GM21786 (cell line): Measurements from ENCODE around the gene NBEAL2.
"Not testable (repeated sequence)": the region's sequence is repeated elsewhere in the genome, so short reads cannot be mapped to it uniquely, and the experiment has no call there.

Experiments used
- ATAC-seq: cut with Tn5 transposase; IDR thresholded peaks from one replicate; pipeline ENCODE4 v1.9.1; 2021; ENCODE audit not compliant: unreplicated experiment

NBEAL2 gene

DNA sequence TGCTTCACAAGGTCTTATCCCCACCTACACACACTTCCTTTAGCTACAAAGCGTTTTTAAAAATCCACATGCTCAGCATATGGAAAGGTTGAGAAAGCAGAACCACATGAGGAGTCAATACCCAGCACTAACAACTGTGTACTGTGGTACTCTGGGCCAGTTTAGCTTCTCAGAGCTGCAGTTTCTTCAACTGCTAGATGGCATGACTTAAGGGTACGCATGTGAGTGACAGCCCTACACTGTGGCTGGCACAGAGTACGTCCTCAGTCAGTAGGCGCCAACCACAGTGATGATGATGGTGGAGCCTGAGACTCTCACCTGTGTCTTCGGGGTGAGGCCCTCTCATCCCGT, 20.3 kb upstream of the NBEAL2 start:
- no peak for ATAC-seq

DNA sequence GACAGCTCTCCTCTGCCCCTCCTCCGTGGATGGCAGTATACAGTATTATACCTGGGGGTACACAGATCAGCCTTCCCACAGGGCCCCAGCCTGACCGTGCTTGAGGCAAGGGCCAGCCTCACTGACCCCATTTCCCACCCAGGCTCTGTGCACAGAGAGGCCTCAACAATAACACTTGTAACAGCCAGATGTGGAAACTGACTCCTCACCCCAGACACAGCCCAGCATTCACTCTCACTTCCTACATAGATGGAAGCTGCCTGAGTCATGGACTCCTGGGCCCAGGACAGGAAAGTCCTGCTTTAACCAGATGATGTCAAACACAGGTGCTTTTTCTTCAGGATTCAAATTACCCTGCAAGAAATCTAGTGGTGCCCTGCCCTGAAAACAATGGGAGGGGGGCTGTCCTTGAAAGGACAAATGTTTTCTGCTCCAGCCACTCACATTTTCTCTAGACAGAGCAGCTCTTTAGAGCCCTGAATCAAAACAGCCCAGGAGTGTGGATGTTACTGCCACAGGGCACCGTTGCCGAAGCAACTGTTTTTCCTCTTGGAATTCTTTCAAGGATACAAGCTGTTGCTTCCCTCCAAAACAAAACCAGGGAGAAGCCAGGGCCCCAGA, 19.3 kb upstream of the NBEAL2 start:
- ATAC-seq, result no peak

DNA sequence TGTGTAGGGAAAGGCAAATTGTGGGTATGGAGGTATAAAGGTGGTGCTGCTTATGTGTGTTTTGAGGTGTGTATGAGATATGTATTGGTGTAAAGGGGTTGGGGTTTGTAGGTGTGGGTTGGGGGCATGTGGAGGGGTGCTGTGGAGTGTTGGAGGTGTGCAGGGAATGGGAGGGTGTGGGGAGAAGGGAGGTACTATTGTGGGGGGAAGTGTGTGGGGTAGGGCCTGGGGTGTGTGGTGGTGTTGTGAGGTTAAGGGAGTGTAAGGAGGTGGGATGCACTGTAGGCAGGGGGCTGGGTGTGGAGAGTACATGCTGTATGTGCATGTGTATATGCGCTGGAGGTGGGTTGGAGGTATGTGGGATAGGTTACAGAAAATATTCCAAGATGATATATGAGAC, 18.6 kb upstream of the NBEAL2 start:
- no peak for ATAC-seq

DNA sequence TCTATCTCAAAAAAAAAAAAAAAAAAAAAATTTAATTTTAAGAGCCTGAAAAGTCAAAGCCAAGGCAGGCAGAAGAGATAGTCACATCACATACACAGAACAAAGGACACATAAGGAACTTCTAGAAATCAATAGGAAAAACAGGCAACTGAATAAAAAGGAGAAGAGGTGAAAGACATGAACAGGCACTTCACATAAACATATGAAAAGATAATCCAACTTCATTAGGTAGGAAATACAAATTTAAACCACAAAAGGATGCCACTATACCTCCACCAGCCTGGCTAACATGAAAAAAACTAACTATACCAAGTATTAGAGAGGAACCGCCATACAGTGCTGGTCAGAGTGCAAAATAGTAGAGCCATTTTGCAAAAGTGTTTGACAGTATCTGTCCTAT, 17.0 kb upstream of the NBEAL2 start:
- no peak for ATAC-seq

DNA sequence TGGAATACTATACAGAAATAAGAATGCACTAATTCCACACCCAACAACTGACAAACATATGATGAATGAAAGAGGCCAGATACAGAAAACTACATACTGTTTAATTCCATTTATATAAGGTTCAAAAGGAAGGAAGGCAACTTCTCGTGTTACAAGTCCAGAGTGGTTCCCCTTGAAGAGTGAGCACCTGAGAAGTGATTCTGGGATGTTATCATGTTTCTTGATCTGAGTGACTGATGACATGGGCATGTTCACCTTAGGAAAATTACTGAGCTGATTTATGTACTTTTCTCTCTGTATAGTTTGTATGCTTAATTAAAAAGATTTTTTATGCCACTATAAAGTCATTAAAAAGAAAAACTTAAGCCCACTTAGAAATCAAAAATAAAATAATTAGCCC, 16.5 kb upstream of the NBEAL2 start:
- ATAC-seq, result no peak

DNA sequence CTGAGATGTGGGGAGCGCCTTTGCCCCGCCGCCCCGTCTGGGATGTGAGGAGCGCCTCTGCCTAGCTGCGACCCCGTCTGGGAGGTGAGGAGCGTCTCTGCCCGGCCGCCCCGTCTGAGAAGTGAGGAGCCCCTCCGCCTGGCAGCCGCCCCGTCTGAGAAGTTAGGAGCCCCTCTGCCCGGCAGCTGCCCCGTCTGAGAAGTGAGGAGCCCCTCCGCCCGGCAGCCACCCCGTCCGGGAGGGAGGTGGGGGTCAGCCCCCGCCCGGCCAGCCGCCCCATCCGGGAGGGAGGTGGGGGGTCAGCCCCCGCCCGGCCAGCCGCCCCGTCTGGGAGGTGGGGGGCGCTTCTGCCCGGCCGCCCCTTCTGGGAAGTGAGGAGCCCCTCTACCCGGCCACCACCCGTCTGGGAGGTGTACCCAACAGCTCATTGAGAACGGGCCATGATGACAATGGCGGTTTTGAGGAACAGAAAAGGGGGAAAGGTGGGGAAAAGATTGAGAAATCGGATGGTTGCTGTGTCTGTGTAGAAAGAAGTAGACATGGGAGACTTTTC, 15.4 kb upstream of the NBEAL2 start:
- not testable (repeated sequence) for ATAC-seq

DNA sequence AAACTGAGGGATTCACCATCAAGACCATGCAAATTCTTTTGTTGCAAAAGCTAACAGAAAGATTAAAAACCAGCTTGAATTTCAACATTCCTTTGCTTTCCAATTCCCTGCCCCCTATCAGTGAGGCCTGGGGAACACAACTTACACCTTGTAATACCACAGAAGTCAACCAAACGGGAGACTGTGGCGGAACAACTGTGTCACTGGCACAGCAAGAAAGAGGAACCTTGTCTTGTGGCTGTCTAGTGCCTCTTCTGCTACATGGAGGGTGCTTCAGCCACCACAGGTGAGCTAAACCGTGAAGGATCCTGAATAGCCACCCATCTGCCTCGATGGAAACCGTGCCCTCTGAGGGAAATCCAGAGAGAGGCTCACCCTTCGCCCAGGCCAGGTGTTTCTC, 14.3 kb upstream of the NBEAL2 start:
- ATAC-seq, result no peak

DNA sequence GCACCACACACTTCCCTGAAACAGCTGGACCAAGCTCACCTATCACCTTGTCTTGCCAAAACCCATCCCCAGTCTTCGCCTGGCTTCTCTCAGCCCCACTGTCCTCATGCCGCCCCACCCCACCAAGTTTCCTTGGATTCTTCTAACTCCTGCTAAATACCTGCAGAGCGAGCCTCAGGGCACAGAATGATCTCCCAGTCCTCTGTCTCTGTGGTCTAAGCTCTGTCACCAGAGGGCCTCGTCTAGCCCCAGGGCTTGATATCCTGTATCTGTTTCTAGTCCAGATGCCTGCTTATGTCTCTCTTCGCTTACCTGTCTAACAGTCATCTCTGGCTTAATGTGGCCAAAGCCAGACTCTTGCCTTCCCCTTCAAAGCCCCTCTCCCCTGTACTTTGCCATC, 12.7 kb upstream of the NBEAL2 start:
- ATAC-seq, result no peak

DNA sequence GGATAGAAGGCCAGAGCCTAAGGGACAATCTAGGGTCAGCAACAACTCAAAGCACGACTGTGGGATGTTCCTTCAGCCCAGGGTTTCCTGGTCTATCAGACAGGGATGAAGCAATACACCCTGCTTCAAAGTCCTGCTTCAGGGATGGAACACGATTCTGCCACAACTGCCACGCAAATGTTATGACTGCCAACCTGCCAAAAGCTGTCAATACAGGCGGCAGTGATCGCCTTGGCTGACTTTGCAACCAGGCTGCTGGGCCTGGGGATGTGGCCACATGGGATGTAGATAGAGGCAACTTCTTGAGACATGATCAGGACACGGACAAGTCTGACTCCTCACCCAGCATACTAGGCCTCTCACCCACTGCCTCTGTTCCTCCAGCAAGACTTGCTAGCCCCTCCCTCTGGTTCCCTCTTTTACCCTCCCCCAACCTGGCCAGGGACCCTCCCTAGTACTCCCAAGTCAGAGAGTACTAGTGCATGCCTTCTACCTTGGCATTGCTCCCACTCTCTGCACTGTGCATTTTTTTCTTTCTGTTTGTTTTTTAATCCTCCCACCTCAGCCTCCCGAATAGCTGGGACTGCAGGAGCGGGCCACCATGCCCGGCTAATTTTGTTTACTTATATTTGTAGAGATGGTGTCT, 10.6 kb upstream of the NBEAL2 start:
- ATAC-seq, result no peak

DNA sequence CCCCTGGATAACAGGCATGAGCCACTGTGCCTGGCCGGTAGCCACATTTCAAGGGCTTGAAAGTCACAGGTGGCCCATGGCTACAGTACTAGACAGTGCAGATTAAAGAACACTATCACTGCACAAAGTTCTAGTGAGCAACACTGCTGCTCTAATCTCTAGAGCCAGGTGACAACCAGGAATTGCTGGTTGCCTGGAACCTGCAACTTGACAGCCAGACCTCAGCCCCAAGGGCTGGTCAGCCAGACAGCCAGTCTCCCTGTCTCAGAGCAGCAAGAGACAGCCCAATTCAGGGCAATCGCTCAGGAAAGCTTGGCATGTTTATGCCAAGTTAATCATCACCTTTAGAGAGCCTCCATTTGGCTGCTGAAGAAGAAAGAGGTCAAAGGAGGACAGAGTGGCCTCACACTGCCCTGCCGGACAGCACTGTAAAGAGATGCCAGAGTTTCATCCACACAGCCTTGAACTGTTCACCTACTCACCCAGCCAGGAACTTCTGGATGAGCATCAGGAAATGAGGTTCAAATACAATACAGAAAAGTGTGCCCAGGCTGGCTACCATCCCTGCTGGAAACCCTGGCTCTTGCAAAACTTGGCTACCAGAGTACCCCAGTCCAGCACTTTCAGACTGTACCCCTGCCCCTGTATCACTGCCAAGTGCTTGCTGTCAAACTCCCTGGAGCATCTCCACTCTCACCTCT, 8.9 kb upstream of the NBEAL2 start:
- no peak for ATAC-seq

DNA sequence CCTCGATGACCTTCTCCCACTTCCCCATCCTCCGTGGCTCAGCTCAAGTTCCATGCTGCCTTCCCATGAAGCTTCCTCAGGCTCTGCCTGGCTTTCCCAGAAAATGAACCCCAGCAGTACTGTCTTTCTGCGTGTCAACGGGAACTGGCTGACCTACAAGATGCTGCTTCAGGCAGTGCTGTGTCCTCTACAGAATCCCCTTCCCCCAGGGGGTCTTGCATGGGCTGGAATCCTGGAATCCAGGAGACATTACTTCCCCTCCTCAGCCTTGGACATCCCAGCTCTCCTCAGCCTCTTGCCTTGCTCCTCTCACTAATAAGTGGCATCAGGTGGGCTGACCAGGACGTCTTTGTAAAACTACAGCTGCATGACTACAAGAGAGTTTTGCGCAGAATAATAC, 8.3 kb upstream of the NBEAL2 start:
- ATAC-seq, result no peak

DNA sequence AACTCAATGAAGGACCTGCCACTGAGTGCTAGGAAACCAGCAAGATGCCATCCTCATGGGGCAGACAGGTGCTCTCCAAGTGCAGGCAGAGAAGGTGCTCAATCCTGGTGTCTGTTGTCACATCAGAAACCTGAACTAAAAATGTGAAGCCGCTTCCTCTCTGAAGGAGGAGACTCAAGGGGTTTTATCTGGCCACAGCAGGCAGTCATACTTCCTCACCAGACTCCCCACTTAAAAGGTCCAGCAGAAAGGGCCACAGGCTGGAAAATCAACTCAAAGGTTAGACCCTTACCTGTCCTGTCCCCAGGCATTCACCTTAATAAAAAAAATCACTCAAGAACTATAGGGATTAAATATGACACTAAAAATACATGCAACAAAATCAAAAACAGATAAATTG, 7.7 kb upstream of the NBEAL2 start:
- ATAC-seq, result no peak

DNA sequence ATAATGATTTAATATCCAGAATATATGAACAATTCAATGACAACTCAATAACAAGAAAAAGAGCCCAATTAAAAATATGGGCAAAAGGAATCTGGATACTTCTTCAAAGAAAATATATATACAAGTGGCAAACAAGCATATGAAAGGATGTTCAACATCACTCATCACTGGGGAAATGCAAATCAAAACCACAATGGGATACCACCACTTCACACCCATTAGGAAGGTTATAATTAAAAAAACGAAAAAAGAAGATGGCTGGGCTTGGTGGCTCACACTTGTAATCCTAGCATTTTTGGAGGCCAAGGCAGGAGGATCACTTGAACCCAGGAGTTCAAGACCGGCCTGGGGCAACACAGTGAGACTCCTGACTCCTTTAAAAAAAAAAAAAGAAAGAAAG, 7.1 kb upstream of the NBEAL2 start:
- ATAC-seq, result no peak

DNA sequence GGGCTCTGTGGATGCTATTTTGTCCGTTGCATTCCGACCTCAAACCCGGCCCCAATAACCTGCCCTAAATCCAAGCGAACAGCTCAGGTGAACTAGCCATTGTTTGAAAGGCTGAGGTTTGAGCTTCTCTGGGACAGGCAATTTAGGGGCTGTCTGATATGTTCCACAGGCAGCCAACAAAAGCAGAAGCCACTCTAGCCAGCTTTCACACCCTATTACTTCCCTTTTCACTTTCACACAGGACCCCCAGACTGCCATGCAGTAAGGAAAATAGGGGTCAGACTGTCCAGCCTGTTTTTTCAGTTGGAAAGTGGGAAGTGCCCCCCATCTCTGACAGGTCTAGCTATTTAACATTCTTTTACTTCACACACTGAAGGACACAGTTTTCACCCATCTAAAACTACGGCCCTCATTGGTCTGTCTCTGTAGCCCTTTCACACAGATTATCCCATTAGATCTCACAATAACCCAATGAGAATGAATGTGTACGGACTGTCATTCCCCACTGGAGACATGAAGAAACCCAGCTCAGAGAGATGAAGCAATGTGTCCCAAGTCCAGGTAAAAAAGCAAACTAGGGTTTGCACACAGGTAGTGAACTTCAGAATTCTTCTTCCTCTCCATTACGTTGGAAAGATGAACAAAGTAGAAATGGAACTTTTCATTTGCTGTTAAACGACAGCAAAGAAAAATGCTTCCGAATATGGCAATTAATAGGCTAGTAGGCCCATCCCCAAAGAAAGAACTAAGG, 4.9 kb upstream of the NBEAL2 start:
- no peak for ATAC-seq

DNA sequence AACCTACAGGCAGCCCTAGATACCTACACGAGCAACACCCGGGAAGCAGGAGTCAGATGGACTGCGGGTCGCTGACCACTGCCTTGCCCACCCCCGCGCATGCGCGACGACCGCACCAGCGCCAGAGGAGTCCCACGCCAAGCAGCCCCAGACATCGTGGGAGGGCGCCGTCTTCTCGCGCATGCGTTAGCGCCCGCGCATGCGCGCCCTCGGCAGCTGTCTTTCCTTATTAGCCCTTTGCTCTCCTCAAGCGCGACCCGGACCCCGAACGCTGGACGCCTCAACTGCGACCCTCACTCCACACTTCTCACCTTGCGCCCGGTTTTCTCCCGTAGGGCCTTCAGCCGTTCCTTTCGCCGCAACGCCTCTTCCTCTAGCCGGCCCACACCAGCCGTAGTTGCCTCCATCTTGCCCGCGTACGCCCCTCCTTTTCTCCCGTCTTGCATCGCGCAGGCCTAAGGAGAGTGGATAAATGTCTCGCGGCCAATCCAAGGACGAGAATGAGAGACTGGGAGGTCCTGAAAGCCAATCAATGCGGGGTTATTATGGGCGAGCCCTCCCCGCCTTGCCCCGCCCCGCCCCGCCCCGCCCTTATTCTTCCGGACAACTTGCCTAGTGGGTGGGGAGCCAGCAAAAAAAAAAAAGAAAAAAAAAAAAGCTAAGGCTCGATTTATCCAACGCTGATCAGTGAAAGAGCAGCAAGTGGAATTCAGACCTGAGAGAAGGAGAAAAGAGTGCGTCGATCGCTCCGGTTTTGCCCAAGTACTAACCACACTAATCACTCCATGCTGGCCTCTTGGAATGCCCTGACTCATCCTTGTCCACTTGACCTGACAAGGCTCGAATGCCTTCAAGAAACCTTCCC, 2.9 kb upstream of the NBEAL2 start, which contains the start of gene CCDC12:
CCDC12 (minus strand) TSS at position 420 of the 865 bp plus-strand sequence; CDS start at position 407, 13 bp downstream.
- peak; percentile 56 for ATAC-seq

DNA sequence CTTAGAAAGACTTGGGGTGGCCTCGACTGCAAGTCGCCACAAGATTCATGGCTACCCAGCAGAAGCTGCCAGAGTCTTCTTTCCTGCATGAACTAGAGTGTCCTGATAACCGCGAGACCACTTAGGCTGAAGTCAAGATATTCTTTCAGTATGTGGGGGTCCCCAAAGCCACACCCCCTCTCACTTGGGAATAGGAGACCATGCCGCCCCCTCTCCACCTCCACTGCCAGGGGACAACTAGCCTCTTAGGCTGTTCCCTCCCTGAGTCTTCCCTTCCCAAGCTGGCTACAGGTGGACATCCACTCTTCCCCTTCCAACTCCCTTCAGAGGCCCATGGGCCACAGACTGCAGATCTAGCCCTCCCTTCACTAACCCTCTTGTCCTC, 1.7 kb upstream of the NBEAL2 start:
- ATAC-seq, result no peak

DNA sequence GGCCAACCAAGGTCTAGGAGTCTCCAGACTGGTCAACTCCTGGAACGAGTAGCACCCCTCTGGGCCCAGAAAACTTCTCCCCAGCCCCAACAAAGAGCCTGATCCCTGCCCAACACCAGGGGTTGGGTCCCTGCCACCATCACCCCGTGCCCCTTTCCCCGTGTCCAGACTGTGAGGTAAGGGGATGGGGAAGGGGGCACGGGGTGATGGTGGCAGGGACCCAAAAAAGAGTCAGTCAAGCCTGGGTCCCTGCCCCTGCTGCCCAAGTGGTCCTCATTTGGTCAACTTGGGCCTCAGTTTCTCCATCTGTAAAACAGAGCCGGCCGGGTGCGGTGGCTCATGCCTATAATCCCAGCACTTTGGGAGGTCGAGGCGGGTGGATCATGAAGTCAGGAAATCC, 1.1 kb upstream of the NBEAL2 start:
- no peak for ATAC-seq

DNA sequence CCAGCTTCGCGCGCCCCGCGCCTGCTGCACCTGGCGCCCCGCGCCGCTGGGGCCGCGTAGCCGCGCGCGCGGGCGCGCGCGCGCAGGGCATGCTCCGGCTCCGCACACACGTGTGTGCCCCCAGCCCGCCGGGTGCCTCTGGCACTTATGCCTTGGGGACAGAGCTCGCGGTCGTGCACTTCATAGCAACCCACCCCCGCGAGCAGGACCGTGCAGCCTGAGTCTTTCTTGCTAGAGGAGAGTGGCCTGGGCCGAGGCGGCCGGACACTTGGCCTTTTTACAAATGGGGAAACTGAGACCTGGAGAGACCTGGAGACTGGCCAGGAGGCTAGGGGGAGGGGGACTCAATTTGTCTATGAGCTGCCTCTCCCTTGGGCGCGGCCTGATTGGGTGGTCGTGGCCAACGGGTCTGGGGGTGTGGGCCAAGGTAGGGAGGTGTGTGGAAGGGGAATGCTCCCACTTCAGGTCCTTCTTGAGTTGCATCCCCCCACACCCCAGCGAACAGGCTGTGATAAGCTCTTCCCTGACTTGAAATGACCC, 562 bp downstream of the NBEAL2 start:
- peak; percentile 2 for ATAC-seq

DNA sequence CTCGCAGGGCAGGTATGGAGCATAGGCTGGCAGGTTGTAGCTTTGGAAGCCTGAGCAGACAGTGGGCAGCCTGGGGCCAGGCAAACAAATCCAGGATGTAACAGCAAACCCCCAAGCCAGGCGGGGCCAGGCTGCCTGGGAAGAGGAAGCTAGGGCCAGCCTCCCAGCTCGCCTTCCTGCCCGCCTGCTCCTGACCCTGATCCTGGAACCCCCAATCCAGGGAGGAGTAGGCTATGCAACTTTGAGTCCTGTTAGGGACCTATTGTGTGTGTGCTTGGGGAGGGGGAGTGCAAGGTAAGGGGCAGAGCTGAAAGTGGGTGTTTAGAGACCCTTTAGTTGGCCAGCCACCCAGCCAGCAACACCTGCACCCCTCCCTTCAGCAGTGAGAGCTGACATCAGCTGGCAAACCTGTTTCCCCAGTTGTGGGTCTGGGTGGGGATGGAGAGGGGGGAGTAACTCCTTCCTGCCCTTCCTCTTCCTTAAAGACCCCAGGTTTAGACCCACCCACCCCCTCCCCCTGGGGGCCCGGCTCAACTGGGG, 2.5 kb downstream of the NBEAL2 start:
- no peak for ATAC-seq

DNA sequence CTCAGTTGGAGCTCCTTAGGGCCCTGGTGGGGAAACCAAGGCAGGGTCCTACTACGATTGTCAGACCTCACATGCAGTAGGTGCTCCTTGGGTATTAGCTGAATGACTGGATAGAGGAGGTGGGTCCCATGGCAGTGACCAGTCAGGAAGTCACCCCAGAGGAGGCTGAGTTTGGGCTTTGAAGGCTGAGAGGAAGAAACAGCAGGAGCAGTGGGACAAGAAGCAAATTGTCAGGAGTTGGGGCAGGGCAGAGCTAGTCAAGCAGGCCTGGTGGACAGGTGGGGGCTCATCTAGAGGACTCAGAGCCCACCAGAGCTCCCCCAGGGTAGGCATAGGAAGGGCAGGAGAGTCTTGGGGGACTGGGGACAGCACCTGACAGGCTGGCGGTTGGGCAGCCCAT, 3.1 kb downstream of the NBEAL2 start:
- no peak for ATAC-seq
